Neuronal stem cell (in vitro differentiated cells): ENCODE results near the gene C2CD4C.
A peak's percentile ranks its signal among the peaks of the same experiment; 100 is the strongest.
"Not testable (repeated sequence)": the region's sequence is repeated elsewhere in the genome, so short reads cannot be mapped to it uniquely, and the experiment has no call there.

Experiments used
- DNase-seq: peaks from one replicate; pipeline ENCODE4 v3.0.0-alpha.2; 2013; ENCODE audit warnings: low spot score
- H2AFZ ChIP-seq: one replicate; pipeline ENCODE4 v1.6.1; 2013; ENCODE audit warnings: mild to moderate bottlenecking, low read length, inconsistent platforms
- H2AK5ac ChIP-seq: 2 replicates; pipeline ENCODE4 v1.6.1; 2013; ENCODE audit warnings: low read depth, mild to moderate bottlenecking, inconsistent platforms, low read length, moderate library complexity, mixed read lengths
- H2BK120ac ChIP-seq: 2 replicates; pipeline ENCODE4 v1.6.1; 2013; ENCODE audit warnings: low read depth, mild to moderate bottlenecking, inconsistent platforms, low read length, moderate library complexity, mixed read lengths
- H2BK12ac ChIP-seq: one replicate; pipeline ENCODE4 v1.6.1; 2013; ENCODE audit warnings: low read length, inconsistent platforms
- H2BK15ac ChIP-seq: 2 replicates; pipeline ENCODE4 v1.6.1; 2013; ENCODE audit warnings: mild to moderate bottlenecking, low read length, inconsistent platforms, mixed read lengths
- H2BK5ac ChIP-seq: one replicate; pipeline ENCODE4 v1.6.1; 2013; ENCODE audit warnings: inconsistent platforms, mild to moderate bottlenecking, low read length, moderate library complexity
- H3K14ac ChIP-seq: one replicate; pipeline ENCODE4 v1.6.1; 2013; ENCODE audit warnings: low read length, inconsistent platforms
- H3K18ac ChIP-seq: 2 replicates; pipeline ENCODE4 v1.6.1; 2013; ENCODE audit warnings: low read length, inconsistent platforms
- H3K23ac ChIP-seq: 2 replicates; pipeline ENCODE4 v1.6.1; 2013; ENCODE audit warnings: low read depth, mild to moderate bottlenecking, mixed read lengths, low read length, inconsistent platforms; ENCODE audit not compliant: poor library complexity
- H3K27ac ChIP-seq: replicated peaks from 3 replicates; pipeline ENCODE4 v1.5.1; 2013; ENCODE audit warnings: low read length, inconsistent platforms
- H3K27me3 ChIP-seq, 3 experiments: 2 replicates each; pipeline ENCODE4 v1.6.1; 2013; ENCODE audit warnings: low read length in 3 of 3, mild to moderate bottlenecking in 2 of 3, inconsistent platforms in 1 of 3, low read depth in 1 of 3, mixed read lengths in 1 of 3, moderate library complexity in 1 of 3; ENCODE audit not compliant: control insufficient read depth in 3 of 3, insufficient read depth in 3 of 3
- H3K36me3 ChIP-seq, 2 donors: replicated peaks in 1 of 2; 2 replicates each; pipeline ENCODE4 v1.6.1; 2013; ENCODE audit warnings: low read length in 2 of 2; ENCODE audit not compliant: control insufficient read depth in 2 of 2, insufficient read depth in 2 of 2
- H3K4ac ChIP-seq: 2 replicates; pipeline ENCODE4 v1.6.1; 2013; ENCODE audit warnings: inconsistent platforms, mild to moderate bottlenecking, low read length, moderate library complexity
- H3K4me1 ChIP-seq, 2 donors: 1 replicate in 1 of 2; 2 replicates in 1 of 2; pipeline ENCODE4 v1.6.1; 2013; ENCODE audit warnings: low read length in 2 of 2, low read depth in 1 of 2; ENCODE audit not compliant: control insufficient read depth in 2 of 2, insufficient read depth in 1 of 2
- H3K4me2 ChIP-seq: one replicate; pipeline ENCODE4 v1.6.1; 2013; ENCODE audit warnings: mild to moderate bottlenecking, low read length, inconsistent platforms; ENCODE audit not compliant: insufficient read depth, poor library complexity, severe bottlenecking
- H3K4me3 ChIP-seq, 2 donors: 2 replicates each; pipeline ENCODE4 v1.5.1; 2013; ENCODE audit warnings: low read length in 2 of 2, mild to moderate bottlenecking in 2 of 2, inconsistent platforms in 1 of 2, moderate library complexity in 1 of 2
- H3K79me1 ChIP-seq: one replicate; pipeline ENCODE4 v1.6.1; 2013; ENCODE audit warnings: low read depth, mild to moderate bottlenecking, inconsistent platforms, low read length, moderate library complexity
- H3K9ac ChIP-seq: one replicate; pipeline ENCODE4 v1.6.1; 2013; ENCODE audit warnings: mild to moderate bottlenecking, low read depth, low read length, inconsistent platforms; ENCODE audit not compliant: poor library complexity
- H3K9me3 ChIP-seq, 2 donors: replicated peaks in 1 of 2; 2 replicates each; pipeline versions ENCODE3 to v1.6.1; 2013; ENCODE audit warnings: low read length in 2 of 2, mild to moderate bottlenecking in 2 of 2, inconsistent platforms in 1 of 2, low read depth in 1 of 2, mixed read lengths in 1 of 2, moderate library complexity in 1 of 2; ENCODE audit not compliant: control insufficient read depth in 2 of 2, insufficient read depth in 1 of 2
- H4K8ac ChIP-seq: one replicate; pipeline ENCODE4 v1.6.1; 2013; ENCODE audit warnings: low read depth, mild to moderate bottlenecking, inconsistent platforms, low read length, moderate library complexity
- H4K91ac ChIP-seq: one replicate; pipeline ENCODE4 v1.6.1; 2013; ENCODE audit warnings: low read length, low read depth, mild to moderate bottlenecking, inconsistent platforms; ENCODE audit not compliant: poor library complexity
- WGBS, 2 donors: extraction: QIAGEN DNeasy Blood & Tissue Kit; methylation state at CpG; one replicate each; pipeline ENCODE4 v1.1.7; 2013; ENCODE audit warnings: missing lambda C conversion rate in 2 of 2, mixed read lengths in 1 of 2; ENCODE audit not compliant: insufficient read length in 2 of 2, insufficient replicate concordance in 1 of 2; ENCODE audit errors: extremely low coverage in 2 of 2; 5-methylcytosine and 5-hydroxymethylcytosine counted together

The C2CD4C gene

GRCh38 chr19:397941-398706, 10.8 kb downstream of the C2CD4C start:
- Histone ChIP-seq H4K8ac (peak overlapping the region; percentile 95), H3K9me3 (peaks cover 0 to 6% of the 10 kb centered on the region in 2 donors), H3K9ac (no peak overlapping the region), H2AFZ (no peak overlapping the region), H4K91ac (no peak overlapping the region), H3K18ac (peak overlapping the region; percentile 72), H2BK15ac (peak overlapping the region; percentile 79), H3K4me1 (no peaks in the 10 kb centered on the region), H3K23ac (peak overlapping the region; percentile 96), H2BK12ac (peak overlapping the region; percentile 60), H3K36me3 (no peaks in the 10 kb centered on the region), H3K27me3 (no peaks in the 10 kb centered on the region), H3K27ac (no peak overlapping the region), H3K4me2 (no peak overlapping the region), H3K4me3 (no peak overlapping the region), H3K4ac (no peak overlapping the region), H2AK5ac (peak overlapping the region; percentile 92), H3K79me1 (peaks cover 1% of the 10 kb centered on the region), H2BK120ac (peak overlapping the region; percentile 39), H2BK5ac (peak overlapping the region; percentile 20), H3K14ac (peak overlapping the region; percentile 1)
- DNase-seq, result no peak
- no CpG with 5 or more reads among the region's 31 CpGs for WGBS, 2 donors

GRCh38 chr19:397321-397720, 11.6 kb downstream of the C2CD4C start:
- Histone ChIP-seq H3K9me3 (peaks cover 3 to 7% of the 10 kb centered on the region in 2 donors), H3K4me2 (no peak overlapping the region), H3K14ac (peak overlapping the region; percentile 6), H4K8ac (no peak overlapping the region), H2BK5ac (peak overlapping the region; percentile 20), H2BK12ac (peak overlapping the region; percentile 60), H3K79me1 (no peaks in the 10 kb centered on the region), H2AFZ (no peak overlapping the region), H3K36me3 (no peaks in the 10 kb centered on the region), H2BK15ac (peak overlapping the region; percentile 62), H3K4me1 (peaks cover 0 to 2% of the 10 kb centered on the region in 2 donors), H4K91ac (no peak overlapping the region), H3K18ac (peak overlapping the region; percentile 86), H2AK5ac (peak overlapping the region; percentile 92), H3K23ac (no peak overlapping the region), H3K27me3 (no peaks in the 10 kb centered on the region), H3K4ac (no peak overlapping the region), H3K9ac (no peak overlapping the region), H3K27ac (no peak overlapping the region), H3K4me3 (peak overlapping the region in 1 of 2 donors; percentile 11), H2BK120ac (peak overlapping the region; percentile 64)
- no CpG with 5 or more reads among the region's 18 CpGs for WGBS, 2 donors
- no peak for DNase-seq

GRCh38 chr19:395467-395866, 13.5 kb downstream of the C2CD4C start:
- H3K27ac ChIP-seq, result no peak overlapping the region

GRCh38 chr19:394857-395256, 14.1 kb downstream of the C2CD4C start:
- not testable (repeated sequence) for H3K23ac ChIP-seq, H3K27me3 ChIP-seq, H3K18ac ChIP-seq, H3K4me2 ChIP-seq, H2AK5ac ChIP-seq, H2BK15ac ChIP-seq, H2BK12ac ChIP-seq, H3K14ac ChIP-seq, H4K91ac ChIP-seq, H2BK5ac ChIP-seq, H3K9ac ChIP-seq, H3K4me1 ChIP-seq, H3K4ac ChIP-seq, H3K36me3 ChIP-seq, H2BK120ac ChIP-seq, H3K27ac ChIP-seq, H3K4me3 ChIP-seq, H3K79me1 ChIP-seq, H3K9me3 ChIP-seq, DNase-seq, H2AFZ ChIP-seq, H4K8ac ChIP-seq
- 100% methylated on average over 1 of the region's 1 CpG; no CpG with 5 or more reads in 1 of the 2 donors for WGBS, 2 donors

More at GRCh38 chr19:395467-395866, 13.5 kb downstream of the C2CD4C start:
- Histone ChIP-seq H2BK120ac (no peak overlapping the region), H3K4me3 (no peak overlapping the region), H4K8ac (no peak overlapping the region), H2BK12ac (no peak overlapping the region), H2AFZ (no peak overlapping the region), H3K4me2 (no peak overlapping the region), H3K79me1 (no peaks in the 10 kb centered on the region), H2BK5ac (no peak overlapping the region), H2BK15ac (no peak overlapping the region), H3K36me3 (no peaks in the 10 kb centered on the region), H3K9me3 (peaks cover 4 to 7% of the 10 kb centered on the region in 2 donors), H3K18ac (no peak overlapping the region), H3K23ac (no peak overlapping the region), H3K4ac (no peak overlapping the region), H2AK5ac (no peak overlapping the region), H3K9ac (no peak overlapping the region), H3K27me3 (peaks cover 0 to 2% (median 0%) of the 10 kb centered on the region in 3 experiments), H3K14ac (no peak overlapping the region), H4K91ac (no peak overlapping the region), H3K4me1 (peaks cover 0 to 2% of the 10 kb centered on the region in 2 donors)
- 100% methylated on average over 5 of the region's 5 CpGs for WGBS, 2 donors
- no peak for DNase-seq
